Activated naive CD4-positive, alpha-beta T cell treated with Interleukin-2 at 50 U/mL for 16 hours (primary cell): ENCODE data around the gene SPINDOC.

Source experiments
- DNase-seq: peaks from one replicate; pipeline ENCODE4 v3.0.0-alpha.2; 2020

Gene SPINDOC

DNA sequence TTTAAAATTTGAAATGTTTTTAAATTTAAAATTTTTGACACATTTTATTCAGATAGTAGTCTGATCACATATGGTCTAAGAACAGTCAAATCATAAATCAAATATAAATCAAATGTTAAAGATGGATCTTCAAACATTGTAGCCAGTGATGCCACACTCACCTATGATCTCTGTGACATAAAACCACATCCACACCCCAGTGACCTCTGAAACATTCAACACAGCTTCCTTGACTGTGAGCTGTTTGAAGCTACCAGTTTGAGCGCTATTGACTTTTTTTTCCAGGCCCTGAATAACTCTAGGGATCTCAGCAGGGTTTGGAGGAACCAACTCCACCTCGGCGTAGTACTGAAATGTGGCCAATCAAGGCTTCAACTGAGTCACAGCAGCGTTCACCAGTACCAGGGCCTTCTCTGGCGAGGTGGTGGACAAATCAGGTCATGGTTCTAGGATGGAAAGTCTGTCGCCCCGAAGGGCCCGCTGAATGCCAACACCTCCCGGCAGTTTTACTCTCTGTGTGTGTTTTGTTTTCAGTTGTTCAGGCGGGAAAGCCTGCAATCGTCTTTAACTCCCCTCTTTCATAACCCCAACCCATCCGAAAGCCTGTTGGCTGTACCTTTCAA, 21.4 kb downstream of the SPINDOC start:
- DNase-seq: no peak

DNA sequence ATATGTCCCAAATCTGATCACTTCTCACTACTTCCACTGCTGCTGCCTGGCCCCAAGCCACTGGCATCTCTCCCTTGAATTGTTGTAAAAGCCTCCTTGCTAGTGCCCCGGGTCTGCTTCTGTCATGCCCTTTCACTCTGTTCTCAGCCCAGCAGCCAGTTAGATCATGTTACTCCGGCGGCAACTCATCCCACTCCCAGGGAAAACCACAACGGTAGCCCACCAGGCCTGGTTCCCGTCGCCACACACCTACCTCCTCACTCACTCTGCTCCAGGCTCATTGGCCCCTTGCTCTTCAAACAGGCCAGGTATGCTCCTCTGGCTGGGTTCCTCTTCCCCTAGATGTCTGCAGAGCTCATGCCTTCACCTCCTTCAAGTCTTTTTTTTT, 21.9 kb downstream of the SPINDOC start:
- DNase-seq: no peak

DNA sequence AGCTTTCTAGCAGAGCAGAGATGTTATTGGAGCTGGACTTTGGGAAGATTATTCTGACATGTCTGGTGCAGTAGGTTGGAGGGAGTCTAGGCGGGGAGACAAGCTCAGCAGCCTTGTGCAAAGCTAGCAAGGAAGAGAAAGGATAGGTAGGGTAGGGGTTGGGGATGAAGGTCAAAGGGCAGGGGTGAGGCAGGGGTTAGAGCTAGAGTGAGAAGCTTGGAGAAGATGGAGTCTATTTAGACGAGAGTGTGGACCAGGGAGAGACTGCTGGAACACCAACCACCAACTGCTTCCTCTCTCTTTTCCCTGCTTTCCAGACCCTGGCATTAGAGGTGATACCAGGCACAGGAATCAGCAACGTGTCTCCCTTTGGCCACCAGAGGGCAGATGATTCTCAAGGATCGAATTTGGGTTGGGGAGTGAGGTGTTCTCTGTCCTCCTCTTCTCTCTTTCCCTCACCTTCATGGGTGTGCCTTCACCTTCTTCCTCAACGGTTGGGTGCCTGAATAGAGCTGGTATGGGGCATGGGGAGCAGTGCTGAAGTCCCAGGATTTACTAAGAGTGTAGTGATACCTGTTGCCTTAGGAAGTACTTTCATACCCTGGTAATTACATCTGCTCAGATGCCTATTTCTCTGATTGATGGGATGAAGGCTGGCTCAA, 23.9 kb downstream of the SPINDOC start:
- DNase-seq: peak; percentile 78

DNA sequence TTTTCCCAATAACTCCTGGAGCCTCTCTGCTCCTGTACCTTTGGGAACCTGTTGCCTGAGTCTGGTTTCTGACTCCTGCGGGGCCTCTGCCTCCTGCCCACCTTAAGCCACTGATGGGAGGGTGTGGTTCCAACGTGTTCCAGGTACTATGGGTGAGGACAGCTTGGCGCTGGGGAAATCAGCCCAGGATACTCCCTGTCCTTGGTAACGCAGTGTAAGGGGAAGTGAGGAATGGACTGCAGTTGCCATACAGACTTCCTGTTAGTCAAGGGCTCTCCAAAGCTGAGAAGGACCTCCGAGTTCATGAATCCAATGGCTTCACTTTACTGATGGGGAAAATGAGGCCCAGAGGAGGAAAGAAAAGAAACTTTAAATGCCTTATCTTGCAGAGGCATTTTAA, 24.5 kb downstream of the SPINDOC start:
- DNase-seq: no peak

DNA sequence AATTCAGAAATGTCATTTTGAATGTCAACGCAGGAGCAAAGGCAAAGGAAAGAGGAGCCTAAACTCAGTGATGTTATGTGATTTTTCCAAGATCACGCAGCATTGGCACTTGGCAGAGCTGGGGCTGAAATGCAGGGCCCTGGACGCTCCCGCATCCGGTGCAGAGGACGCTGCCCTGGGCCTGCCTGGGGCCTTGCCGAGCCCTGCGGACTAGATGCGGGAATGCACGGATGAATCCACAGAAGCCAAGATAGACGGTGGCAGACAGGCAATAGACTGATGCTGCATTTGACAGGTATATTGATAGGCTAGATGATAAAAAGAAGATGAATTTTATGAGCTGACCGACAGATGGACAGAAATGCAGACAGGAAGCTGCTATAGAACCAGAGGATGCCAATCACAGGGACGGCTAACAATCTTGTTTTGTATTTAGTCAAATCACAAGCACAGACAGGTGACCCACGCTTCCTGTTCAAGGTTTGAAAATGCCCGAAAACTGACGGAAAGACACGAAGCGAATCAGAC, 25.0 kb downstream of the SPINDOC start:
- DNase-seq: no peak

DNA sequence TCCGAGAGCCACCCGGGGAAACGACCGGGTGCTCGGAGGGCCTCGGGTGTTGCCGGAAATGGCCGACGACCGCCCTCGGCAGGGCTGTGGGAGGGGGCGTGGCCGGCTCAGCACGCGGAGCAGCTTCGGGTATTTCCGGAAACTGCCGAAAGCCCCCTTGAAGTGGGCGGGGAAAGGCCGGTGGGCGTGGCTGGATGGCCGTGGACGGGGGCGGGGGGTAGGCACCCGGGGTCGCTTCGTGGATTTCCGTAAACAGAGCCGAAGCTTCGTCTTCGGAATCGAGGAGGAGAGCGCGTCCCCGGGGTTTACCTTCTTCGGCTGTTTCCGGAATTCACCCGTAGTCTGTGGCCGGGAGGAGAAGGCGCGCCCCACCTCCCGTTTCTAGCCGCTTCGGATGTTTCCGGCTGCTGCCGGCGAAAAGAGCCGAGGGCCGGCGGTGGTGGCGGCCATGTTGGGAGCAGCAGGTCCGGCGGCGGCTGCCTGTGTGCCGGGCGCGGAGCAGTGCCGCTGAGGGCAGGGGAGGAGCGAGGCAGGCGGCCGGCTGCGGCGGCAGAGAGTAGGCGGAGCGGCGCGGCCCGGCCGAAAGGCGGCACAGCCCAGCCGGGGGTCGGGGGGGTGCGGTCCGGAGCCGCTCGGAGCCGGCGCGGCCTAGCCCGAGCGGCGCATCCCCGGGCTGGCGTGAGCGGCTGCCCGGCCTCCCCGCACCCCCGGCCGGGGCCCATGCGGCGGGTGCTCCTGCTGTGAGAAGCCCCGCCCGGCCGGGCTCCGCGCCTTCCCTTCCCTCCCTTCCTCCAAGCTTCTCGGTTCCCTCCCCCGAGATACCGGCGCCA, 25.6 kb downstream of the SPINDOC start, which contains the start of gene MARK2:
Gene MARK2, plus strand, starts transcription at position 433 of the 830 bp plus-strand sequence. Its CDS starts 397 bp downstream, at position 830.
- DNase-seq: peak; percentile 99

DNA sequence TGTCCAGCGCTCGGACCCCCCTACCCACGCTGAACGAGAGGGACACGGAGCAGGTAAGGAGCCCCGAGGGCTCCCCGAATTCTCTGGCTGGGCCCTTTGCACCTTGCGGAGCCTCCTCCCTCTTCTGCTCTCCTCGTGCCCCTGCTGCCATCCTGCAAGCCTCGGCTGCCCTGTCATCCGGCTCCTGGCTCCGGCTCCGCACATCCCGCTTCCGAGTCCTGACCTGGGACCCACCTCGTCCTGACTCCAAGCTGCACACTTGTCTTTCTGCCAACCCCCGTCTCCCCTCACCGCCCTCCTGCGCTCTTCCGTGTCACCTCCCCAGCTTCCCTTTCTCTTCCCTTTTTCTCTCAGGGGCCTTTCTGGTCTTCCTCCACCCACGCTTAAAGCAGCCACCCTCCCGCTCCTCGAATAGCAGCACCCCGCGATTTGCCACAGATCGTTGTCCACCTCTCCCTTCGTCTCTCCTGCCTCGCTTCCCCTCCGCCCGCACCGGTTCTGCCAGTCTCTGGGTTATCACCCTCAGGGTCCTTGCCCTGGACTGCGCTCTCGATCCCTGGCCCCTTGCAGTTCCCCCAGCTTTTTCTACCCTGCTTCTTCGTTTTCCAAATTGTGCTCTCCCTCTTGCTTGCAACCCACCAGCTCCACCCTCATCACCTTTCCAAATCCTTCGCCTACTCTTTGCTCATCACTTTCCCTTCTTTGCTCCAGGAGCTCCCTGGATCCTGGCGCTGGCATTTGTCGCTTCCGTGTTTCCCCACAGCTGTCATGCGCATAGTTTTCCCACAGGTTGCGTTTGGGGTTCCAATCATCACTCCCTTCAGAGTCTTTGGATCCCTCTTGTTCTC, 26.5 kb downstream of the SPINDOC start:
- DNase-seq: peak; percentile 30

DNA sequence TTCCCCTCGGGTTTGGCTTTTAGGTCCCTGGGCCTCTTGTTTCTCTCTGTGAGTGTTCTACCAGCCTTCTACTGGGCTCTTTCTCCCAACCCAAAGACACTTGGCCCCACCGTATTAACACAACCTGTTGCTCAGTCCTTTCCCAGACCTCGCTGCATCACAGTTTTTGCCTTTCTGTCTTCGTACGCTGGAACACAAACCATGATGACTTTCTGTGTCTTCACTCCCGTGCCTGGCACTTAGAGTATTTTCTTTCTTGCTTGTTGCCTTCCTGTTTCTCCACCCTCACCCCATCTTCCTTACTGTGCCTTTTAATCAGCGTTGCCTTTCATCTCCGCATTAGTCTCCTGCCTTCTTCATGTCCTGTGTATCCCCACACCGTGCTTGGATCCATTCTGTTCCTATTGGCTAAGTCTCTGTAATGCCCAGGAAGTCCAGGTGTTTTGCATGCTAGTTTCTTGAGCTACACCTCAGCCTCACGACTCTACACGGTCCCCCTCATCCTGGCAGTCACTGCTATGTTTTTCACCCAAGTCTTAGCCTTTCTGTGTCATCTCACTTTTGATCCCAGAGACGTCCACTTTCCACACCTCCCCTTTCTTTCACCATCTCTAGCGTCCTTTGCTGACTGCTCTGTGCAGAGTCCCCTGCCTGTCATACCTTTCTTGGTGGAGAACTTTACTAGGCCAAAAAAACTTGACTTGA, 27.3 kb downstream of the SPINDOC start:
- DNase-seq: no peak

DNA sequence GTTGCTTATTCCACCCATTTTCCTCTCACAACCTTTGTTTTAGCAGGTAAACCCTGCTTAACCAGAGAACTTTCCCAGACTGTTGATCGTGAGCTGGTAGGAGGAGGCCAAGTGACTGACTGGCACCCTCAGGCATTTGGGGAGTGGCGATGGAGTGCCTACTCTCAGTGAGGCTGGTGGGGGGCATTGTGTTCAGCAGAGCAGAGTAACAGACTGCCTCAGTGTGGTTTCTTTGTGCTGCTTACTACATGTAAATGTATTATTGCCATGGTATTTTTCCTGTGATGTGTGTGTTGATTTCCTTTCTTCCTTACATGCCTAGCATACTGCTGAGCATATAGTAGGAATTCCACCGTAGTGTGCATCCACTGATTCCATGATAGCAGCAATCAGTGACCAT, 28.3 kb downstream of the SPINDOC start:
- DNase-seq: no peak

DNA sequence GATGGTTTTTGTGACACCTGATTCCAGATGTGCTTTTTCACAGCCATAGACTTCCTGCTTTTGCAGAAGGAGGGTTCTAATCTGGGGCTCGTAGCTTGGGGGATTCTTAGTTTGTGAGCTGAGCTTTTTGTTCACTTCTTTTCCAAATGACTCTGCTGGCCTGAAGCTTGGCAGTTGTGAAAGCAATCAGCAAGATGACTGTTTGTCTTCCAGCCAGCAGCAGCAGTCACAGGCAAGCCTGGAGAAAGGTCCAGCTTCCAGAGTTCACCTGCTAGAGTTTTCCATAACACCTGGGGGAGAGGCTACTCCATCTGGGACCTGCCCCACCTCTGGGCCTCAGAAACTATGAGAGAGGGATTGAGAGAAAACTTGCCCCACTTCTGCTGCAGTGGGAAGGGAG, 29.8 kb downstream of the SPINDOC start:
- no peak for DNase-seq

DNA sequence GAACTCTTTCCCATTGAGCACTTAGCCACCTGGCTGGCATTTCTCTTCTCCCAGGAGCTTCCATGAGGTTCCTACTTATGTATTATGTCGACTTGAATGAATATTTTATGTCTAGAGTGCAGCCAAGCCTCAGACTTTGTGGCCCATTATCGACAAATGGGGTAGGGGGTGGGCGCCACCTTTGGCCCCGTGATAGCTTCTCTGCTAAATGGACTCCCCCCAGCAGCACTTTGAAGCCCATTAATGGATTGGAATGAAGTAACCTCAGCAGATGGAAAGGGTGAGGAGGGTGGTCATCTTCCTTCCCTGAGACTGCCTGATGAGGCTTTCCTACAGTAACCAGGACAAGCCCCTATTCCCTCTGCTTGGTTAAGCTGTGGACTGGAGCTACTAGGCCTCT, 31.6 kb downstream of the SPINDOC start:
- DNase-seq: no peak

DNA sequence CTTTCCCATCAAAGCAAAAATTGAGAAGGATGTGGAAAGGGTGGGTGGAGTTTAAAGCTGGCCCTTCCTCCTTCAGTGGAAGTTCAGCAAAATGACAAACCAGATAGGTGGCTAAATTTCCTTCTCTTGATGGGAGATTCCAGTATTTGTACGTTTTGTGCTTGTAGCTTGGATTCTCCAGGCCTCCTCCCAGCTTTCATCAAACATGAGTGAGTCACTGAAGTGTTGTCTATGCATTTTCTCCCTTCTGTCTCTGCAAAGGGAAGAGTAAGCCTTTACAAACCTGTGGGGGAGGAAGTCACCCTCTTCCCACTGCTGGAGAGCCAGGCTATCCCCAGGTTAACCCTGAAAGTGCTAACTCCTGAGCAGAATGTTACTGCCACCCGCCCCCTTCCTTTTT, 32.0 kb downstream of the SPINDOC start:
- no peak for DNase-seq

DNA sequence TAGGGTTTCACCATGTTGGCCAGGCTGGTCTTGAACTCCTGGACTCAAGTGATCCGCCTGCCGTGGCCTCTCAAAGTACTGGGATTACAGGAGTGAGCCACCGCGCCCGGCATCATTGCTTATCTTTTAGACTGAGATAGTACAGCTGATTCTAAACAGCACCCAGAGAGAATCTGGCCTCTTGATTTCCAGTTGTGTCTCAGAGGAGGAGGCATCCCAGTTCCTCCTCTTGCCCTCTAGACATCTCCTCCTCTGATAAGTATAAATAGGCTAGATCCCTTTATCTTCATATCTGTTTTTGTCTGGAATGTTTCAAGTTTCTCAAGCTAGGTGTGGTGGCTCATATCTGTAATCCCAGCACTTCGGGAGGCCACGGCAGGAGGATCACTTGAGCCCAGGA, 32.7 kb downstream of the SPINDOC start:
- DNase-seq: no peak

DNA sequence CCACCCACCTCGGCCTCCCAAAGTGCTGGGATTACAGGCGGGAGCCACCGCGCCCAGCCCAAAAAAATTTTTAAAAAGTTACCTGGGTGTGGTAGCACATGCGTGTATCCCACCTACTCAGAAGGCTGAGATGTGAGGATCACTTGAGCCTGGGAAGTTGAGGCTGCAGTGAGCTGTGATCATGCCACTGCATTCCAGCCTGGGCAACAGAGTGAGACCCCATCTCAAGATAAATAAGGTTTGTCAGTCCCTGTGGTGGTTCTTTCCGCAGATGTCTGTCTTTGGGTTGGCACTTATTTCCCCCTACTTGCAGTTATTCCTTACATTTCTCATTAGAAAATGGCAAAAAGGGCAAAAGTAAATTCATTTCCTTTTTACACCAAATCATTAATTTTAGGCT, 33.6 kb downstream of the SPINDOC start:
- no peak for DNase-seq

DNA sequence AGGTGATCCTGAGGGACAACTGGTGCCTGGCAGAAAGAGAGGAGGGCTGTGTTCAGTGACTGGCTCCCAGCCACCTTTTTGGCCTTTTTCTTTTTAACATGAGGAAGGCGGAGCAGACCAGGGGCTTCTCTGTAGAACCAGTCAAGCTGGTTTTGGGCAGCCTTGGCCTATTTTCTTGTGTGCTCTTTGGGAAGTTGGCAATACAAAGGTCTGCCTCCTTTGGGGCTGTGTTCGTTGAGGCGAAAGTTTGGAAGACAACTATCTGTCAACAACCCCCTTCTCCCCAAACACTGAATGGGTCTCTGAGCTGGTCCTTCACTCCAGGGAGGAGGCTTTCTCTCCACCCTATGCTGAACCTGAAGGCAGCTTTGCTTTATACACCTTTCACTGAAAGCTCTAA, 34.1 kb downstream of the SPINDOC start:
- no peak for DNase-seq

DNA sequence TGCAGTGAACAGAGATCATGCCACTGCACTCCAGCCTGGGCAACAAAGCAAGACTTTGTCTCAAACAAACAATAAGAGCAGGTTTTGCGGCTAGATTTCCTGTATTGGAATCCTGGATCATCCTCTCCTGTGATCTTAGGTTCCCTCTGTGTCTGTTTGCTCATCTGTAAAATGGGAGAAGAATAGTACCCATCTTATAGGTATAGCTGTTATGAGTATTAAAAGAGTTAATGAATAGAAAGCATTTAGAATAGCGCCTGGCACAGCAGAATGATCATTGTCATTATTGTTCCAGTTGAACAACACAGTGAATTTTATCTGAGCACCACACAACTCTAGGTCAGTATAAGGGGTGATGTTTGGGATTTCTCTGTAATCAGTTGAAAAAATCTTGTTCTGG, 36.4 kb downstream of the SPINDOC start:
- DNase-seq: no peak

DNA sequence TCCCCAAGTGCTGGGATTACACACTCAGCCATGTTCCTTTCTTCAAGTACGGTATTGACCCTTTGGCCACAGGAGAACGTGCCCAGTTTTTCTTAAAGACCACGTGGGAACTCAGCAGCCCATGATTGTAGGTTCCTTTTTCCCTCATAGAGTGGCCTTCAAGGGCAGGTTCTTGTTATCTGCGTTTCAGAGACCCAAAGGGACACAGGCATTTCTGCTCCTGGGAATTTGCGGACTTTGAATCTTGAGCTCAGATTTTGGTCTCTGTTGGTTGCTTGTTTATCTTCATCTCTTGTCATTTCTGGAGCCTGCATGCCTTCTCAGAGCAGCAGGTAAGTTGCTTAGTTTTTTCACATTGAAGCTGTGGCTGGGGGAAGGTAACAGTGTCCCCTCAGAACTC, 37.7 kb downstream of the SPINDOC start:
- DNase-seq: no peak

DNA sequence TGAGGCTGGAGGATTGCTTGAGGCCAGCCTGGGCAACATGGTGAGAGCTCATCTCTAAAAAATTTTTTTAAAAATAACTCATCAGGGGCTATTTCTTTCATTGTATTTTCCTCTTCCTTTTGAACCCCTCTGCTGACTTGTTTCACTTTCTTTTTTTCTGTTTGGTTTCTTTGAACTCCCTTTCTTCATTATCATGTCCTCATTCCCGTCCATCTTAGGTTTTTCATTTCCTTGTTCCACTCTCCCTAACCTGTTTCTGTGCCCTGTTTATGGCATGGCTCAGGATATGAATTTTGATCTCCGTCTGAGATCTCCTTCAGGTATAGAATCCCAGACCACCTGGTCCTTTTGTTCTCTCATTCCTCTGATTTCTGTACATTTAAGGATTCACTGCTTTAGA, 38.1 kb downstream of the SPINDOC start:
- no peak for DNase-seq

DNA sequence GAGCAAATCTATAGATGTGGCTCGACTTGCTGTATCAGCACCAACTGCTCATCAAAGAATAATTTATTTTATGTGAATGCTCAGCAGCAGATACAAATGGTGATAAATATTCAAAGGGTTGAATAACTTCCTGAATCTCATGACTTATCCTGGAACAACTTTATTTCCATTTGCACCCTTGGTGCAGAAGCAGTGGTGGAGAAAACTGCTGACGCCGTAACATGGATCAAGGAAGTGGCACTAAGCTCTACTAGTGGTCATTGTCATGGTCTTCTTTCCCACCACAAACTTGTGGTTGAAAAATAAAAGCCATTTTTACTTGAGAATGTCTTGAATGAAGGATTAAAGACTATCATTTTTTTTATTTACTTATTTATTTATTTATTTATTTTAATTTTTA, 40.2 kb downstream of the SPINDOC start:
- no peak for DNase-seq

DNA sequence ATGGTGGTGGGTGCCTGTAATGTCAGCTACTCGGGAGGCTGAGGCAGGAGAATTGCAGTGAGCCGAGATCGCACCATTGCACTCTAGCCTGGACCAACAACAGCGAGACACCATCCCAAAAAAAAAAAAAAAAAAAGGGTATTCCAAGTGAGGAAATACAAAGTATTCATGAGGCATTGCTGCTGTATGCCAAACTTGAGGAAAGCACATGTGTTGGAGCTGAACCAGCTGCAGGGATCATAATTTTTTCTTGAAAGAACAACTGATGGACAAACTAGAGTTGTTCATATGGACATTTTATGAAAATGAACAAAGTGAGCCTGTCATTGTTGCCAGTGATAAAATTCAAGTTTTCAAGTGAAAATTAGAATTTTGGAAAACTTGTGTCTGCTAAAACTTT, 41.4 kb downstream of the SPINDOC start:
- no peak for DNase-seq

DNA sequence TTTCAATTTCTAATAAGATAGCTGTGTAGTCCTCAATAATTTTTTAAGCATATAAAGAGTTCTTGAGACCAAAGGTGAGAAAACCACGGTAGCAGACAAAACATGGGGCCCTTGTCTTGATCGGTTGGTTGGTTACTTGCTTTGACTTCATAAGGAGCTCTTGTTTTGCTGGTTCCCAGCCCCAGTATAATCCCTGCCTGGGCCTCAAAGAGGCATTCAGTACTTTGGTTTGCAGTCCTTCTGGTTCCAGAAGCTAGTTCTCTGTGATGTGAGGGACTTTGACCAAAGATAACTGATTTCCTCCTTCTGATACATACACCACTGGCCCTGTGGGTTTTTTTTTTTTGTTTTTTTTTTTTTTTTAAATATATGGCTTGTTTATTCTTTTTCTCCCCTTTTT, 42.7 kb downstream of the SPINDOC start:
- DNase-seq: no peak
